A549 (cell line): ENCODE data around the gene PBX3. TPM values are rescaled to one million over a fixed set of nuclear protein-coding genes. Genes with fewer than 3 reads are reported as not detected.

Source experiments
- ATAC-seq, 2 experiments: fragments of 200-7000 bp in 1 of 2; fragments of >200 bp in 1 of 2; cut with Nextera tagmentation in 1 of 2; cut with Tn5 transposase in 1 of 2; 3 replicates each; pipeline versions ENCODE4 v1.8.0 to v1.9.1; 2018 to 2020; ENCODE audit warnings: mild to moderate bottlenecking in 1 of 2, moderate library complexity in 1 of 2
- CTCF ChIA-PET: fragments of 300-600 bp; sonication (Branson Sonifier 250); formaldehyde crosslinking; extraction: SDS; loops from one replicate; lab custom pipeline; 2021; ENCODE audit warnings: antibody characterized with exemption, inconsistent platforms; lab: Yijun Ruan, JAX
- POLR2A ChIA-PET: fragments of 350-600 bp; formaldehyde crosslinking; extraction: SDS; loops from one replicate; lab custom pipeline; 2021; ENCODE audit warnings: antibody characterized with exemption, inconsistent platforms; lab: Yijun Ruan, JAX
- DNase-seq, 2 experiments: peaks; one replicate each; pipeline versions ENCODE4 v3.0.0 to v3.0.0-alpha.2; 2011 to 2016; ENCODE audit warnings: low read depth in 1 of 2, low spot score in 1 of 2
- FAIRE-seq: peaks from 2 replicates; lab custom pipeline; 2011; peaks lifted over from hg19 to GRCh38; lab: Jason Lieb, UNC
- H3K27ac ChIP-seq, 2 experiments: fragments of >200 bp; sonication (Bioruptor Twin); formaldehyde crosslinking; 3 replicates each; pipeline ENCODE4 v1.5.1; 2016 to 2017
- H3K4me1 ChIP-seq: fragments of >200 bp; sonication (Bioruptor Twin); formaldehyde crosslinking; 3 replicates; pipeline ENCODE4 v1.6.1; 2016
- H3K4me2 ChIP-seq: fragments of >200 bp; sonication (Bioruptor Twin); formaldehyde crosslinking; 3 replicates; pipeline ENCODE4 v1.6.1; 2016
- H3K4me3 ChIP-seq: fragments of >200 bp; sonication (Bioruptor Twin); formaldehyde crosslinking; 3 replicates; pipeline ENCODE4 v1.5.1; 2016
- H3K9me3 ChIP-seq: fragments of >200 bp; sonication (Bioruptor Twin); formaldehyde crosslinking; 3 replicates; pipeline ENCODE4 v1.6.1; 2016
- ATOH8 ChIP-seq: fragments of 250-450 bp; sonication (Bioruptor Pico); IDR thresholded peaks from 2 replicates; pipeline ENCODE4 v1.5.0; 2020; ENCODE audit warnings: low read depth, mild to moderate bottlenecking, moderate library complexity
- BCL3 ChIP-seq: fragments of >200 bp; sonication (Bioruptor Twin); formaldehyde crosslinking; IDR thresholded peaks from 3 replicates; pipeline ENCODE4 v1.6.1; 2016
- BHLHE40 ChIP-seq: IDR thresholded peaks from 2 replicates; pipeline ENCODE4 v1.6.1; 2012; ENCODE audit warnings: low read depth, low read length, inconsistent platforms
- CBX8 ChIP-seq: fragments of 200-600 bp; sonication (generic); IDR thresholded peaks from 2 replicates; pipeline ENCODE4 v1.6.1; 2016
- EHF ChIP-seq: fragments of 250-450 bp; sonication (Bioruptor Pico); IDR thresholded peaks from 2 replicates; pipeline ENCODE4 v1.5.0; 2020; ENCODE audit warnings: mild to moderate bottlenecking
- FOSL2 ChIP-seq, 2 experiments: fragments of 450-650 bp in 1 of 2; fragments of >200 bp in 1 of 2; sonication (Bioruptor Twin) in 1 of 2; formaldehyde crosslinking; IDR thresholded peaks; 2 replicates each; pipeline versions ENCODE4 v1.5.0 to v1.6.1; 2016 to 2020; ENCODE audit warnings: mild to moderate bottlenecking in 1 of 2, moderate library complexity in 1 of 2
- HOXB13 ChIP-seq: fragments of 250-450 bp; sonication (Bioruptor Pico); IDR thresholded peaks from 2 replicates; pipeline ENCODE4 v1.5.0; 2020; ENCODE audit warnings: low read depth, mild to moderate bottlenecking, moderate library complexity
- HOXB5 ChIP-seq: fragments of 250-450 bp; sonication (Bioruptor Pico); IDR thresholded peaks from 2 replicates; pipeline ENCODE4 v1.5.0; 2020; ENCODE audit warnings: mild to moderate bottlenecking, moderate library complexity
- JUN ChIP-seq, 2 experiments: fragments of >200 bp; sonication (Bioruptor Twin); formaldehyde crosslinking; IDR thresholded peaks; 2 replicates in 1 of 2; 3 replicates in 1 of 2; pipeline ENCODE4 v1.6.1; 2016 to 2017
- JUNB ChIP-seq: fragments of >200 bp; sonication (Bioruptor Twin); formaldehyde crosslinking; IDR thresholded peaks from 2 replicates; pipeline ENCODE4 v1.6.1; 2016
- MAX ChIP-seq: IDR thresholded peaks from 2 replicates; pipeline ENCODE4 v1.6.1; 2012
- NR3C1 ChIP-seq: fragments of >200 bp; sonication (Bioruptor Twin); formaldehyde crosslinking; IDR thresholded peaks from 3 replicates; pipeline ENCODE4 v1.6.1; 2017
- PBX3 ChIP-seq: IDR thresholded peaks from 2 replicates; pipeline ENCODE4 v1.6.1; 2012
- POLR2AphosphoS2 ChIP-seq: conservative IDR thresholded peaks from 2 replicates; pipeline ENCODE4 v1.6.1; 2012; ENCODE audit warnings: low read length, improper control_type of control experiment, inconsistent platforms
- RAD21 ChIP-seq, 2 experiments: fragments of >200 bp in 1 of 2; sonication (Bioruptor Twin) in 1 of 2; formaldehyde crosslinking in 1 of 2; IDR thresholded peaks in 1 of 2; conservative IDR thresholded peaks in 1 of 2; 2 replicates in 1 of 2; 3 replicates in 1 of 2; pipeline ENCODE4 v1.6.1; 2012 to 2018; ENCODE audit warnings: inconsistent platforms in 1 of 2
- REST ChIP-seq: fragments of 200-600 bp; sonication (generic); IDR thresholded peaks from 2 replicates; pipeline ENCODE4 v1.6.1; 2016; ENCODE audit warnings: antibody characterized with exemption, mild to moderate bottlenecking, moderate library complexity
- RNF2 ChIP-seq: fragments of 200-600 bp; sonication (generic); IDR thresholded peaks from 2 replicates; pipeline ENCODE4 v1.6.1; 2016; ENCODE audit warnings: low read depth, mild to moderate bottlenecking, antibody characterized with exemption, moderate library complexity, borderline replicate concordance
- TFCP2L1 ChIP-seq: fragments of 250-450 bp; sonication (Bioruptor Pico); IDR thresholded peaks from 2 replicates; pipeline ENCODE4 v1.5.0; 2021; ENCODE audit warnings: mild to moderate bottlenecking
- ZFP36 ChIP-seq: fragments of 450-650 bp; IDR thresholded peaks from 2 replicates; pipeline ENCODE4 v1.6.1; 2014; ENCODE audit warnings: borderline replicate concordance; ENCODE audit not compliant: partially characterized antibody
- ZSCAN20 ChIP-seq: fragments of 250-450 bp; sonication (Bioruptor Pico); IDR thresholded peaks from 2 replicates; pipeline ENCODE4 v1.8.0; 2022; ENCODE audit warnings: mild to moderate bottlenecking, moderate library complexity
- WGBS: methylation state at CpG from one replicate; pipeline ENCODE4 v1.1.6; 2017; ENCODE audit errors: missing lambda C conversion rate; 5-methylcytosine and 5-hydroxymethylcytosine counted together
- polyA plus RNA-seq, 4 experiments: library from polyadenylated mRNA; depleted of rRNA in 3 of 4; stranded (reverse); fragments of >200 nt; fragmentation: RNase III in 1 of 4; extraction: RNeasy Plus Mini Kit Qiagen cat#74134 plus additional on column Dnase treatment in 1 of 4; gene quantifications; 2 replicates in 3 of 4; 3 replicates in 1 of 4; pipeline ENCODE4 v1.2.3, GENCODE V29; 2011 to 2017

PBX3 gene
- polyA plus RNA-seq, 2 of the 4 experiments (the other 2 are of a cell fraction): 10.7 to 23.5 TPM

GRCh38 chr9:125867751-125868415 lies 120.7 kb downstream of the PBX3 start:
- TF ChIP-seq HOXB13 (no peak), BHLHE40 (no peak), ZSCAN20 (CRISPR knock-in tag) (no peak)
- no peak for FAIRE-seq
- Histone ChIP-seq H3K4me3 (no peak overlapping the region), H3K9me3 (no peaks in the 10 kb centered on the region), H3K27ac (no peak overlapping the region), H3K4me1 (no peaks in the 10 kb centered on the region), H3K4me2 (no peak overlapping the region)
- ChIA-PET CTCF (no interaction called here), POLR2A (no interaction called here)
- no peak for DNase-seq
- no peak for ATAC-seq
- WGBS: 86% methylated on average over 3 of the region's 3 CpGs

GRCh38 chr9:125878164-125878631 lies 131.0 kb downstream of the PBX3 start:
- no peak for FAIRE-seq

More at GRCh38 chr9:125878164-125878631, 131.0 kb downstream of the PBX3 start:
- CTCF ChIA-PET: no interaction called here
- 63% methylated on average over 3 of the region's 3 CpGs for WGBS
- TF ChIP-seq HOXB13 (no peak), BCL3 (no peak), ATOH8 (CRISPR knock-in tag) (no peak), TFCP2L1 (no peak), ZFP36 (no peak), FOSL2 (IDR thresholded peaks at IDR 0.05) (no peak), FOSL2 (CRISPR knock-in tag; IDR thresholded peaks at IDR 0.05) (no peak), HOXB5 (no peak), RNF2 (no peak), CBX8 (no peak), PBX3 (no peak), RAD21 (conservative IDR thresholded peaks at IDR 0.05 in 1 of 2, IDR thresholded peaks at IDR 0.05 in 1 of 2) (no peak), POLR2AphosphoS2 (no peak), EHF (no peak), JUNB (no peak), NR3C1 (no peak), MAX (no peak), REST (no peak), JUN (IDR thresholded peaks at IDR 0.05) (no peak)
- Histone ChIP-seq H3K4me1 (no peaks in the 10 kb centered on the region), H3K9me3 (no peaks in the 10 kb centered on the region), H3K27ac (no peak overlapping the region), H3K4me2 (no peak overlapping the region), H3K4me3 (no peak overlapping the region)
- POLR2A ChIA-PET: no interaction called here
- ATAC-seq (no peak), DNase-seq (no peak)
